GM12865 (cell line): ENCODE data around the gene ROR1.

Experiments used
- DNase-seq: peaks from one replicate; pipeline ENCODE4 v3.0.0; 2010; ENCODE audit warnings: low read depth
- H3K4me3 ChIP-seq: 2 replicates; pipeline ENCODE4 v1.5.1; 2011; ENCODE audit warnings: mild to moderate bottlenecking, low read depth, low read length, control low read depth
- CTCF ChIP-seq: IDR thresholded peaks from 2 replicates; pipeline ENCODE4 v1.5.1; 2011; ENCODE audit warnings: low read length, control low read depth, low read depth, inconsistent platforms; ENCODE audit not compliant: insufficient read depth; ENCODE audit errors: missing control alignments

The ROR1 gene

GRCh38 chr1:63918418-63918945 is 144.7 kb downstream of the ROR1 start:
- no peak overlapping the region for H3K4me3 ChIP-seq
- TF ChIP-seq CTCF = no peak
- DNase-seq = no peak

GRCh38 chr1:63920154-63921117 is 146.6 kb downstream of the ROR1 start:
- H3K4me3 ChIP-seq = no peak overlapping the region
- TF ChIP-seq CTCF = no peak
- DNase-seq = no peak

- no peak for TF ChIP-seq CTCF
- no peak overlapping the region for H3K4me3 ChIP-seq
- DNase-seq = no peak
These were observed 147.5 kb downstream of the ROR1 start for GRCh38 chr1:63921359-63921758.

- DNase-seq = no peak
- no peak overlapping the region for H3K4me3 ChIP-seq
- TF ChIP-seq CTCF = no peak
These were observed 148.0 kb downstream of the ROR1 start for GRCh38 chr1:63921802-63922201.

- no peak for DNase-seq
- H3K4me3 ChIP-seq = no peak overlapping the region
- TF ChIP-seq CTCF = no peak
These were observed 149.0 kb downstream of the ROR1 start for GRCh38 chr1:63922848-63923247.

GRCh38 chr1:63923302-63923701 is 149.5 kb downstream of the ROR1 start:
- DNase-seq = no peak
- no peak for TF ChIP-seq CTCF

More at GRCh38 chr1:63923302-63923701, 149.5 kb downstream of the ROR1 start:
- H3K4me3 ChIP-seq = no peak overlapping the region
